HEK293T (cell line): ENCODE data around the gene CASTOR1.

ENCODE experiments used
- BHLHE40 ChIP-seq: fragments of 450-650 bp; IDR thresholded peaks from 2 replicates; pipeline ENCODE4 v1.6.1; 2016; ENCODE audit warnings: mild to moderate bottlenecking, moderate library complexity, borderline replicate concordance
- CTBP1 ChIP-seq: fragments of 450-650 bp; IDR thresholded peaks from 2 replicates; pipeline ENCODE4 v1.6.1; 2016; ENCODE audit warnings: borderline replicate concordance
- ELF4 ChIP-seq: fragments of 450-650 bp; IDR thresholded peaks from 2 replicates; pipeline ENCODE4 v1.6.1; 2017; ENCODE audit warnings: antibody characterized with exemption
- FOXA1 ChIP-seq: fragments of 450-650 bp; IDR thresholded peaks from 2 replicates; pipeline ENCODE4 v1.6.1; 2016; ENCODE audit warnings: mild to moderate bottlenecking
- FOXK2 ChIP-seq: fragments of 450-650 bp; IDR thresholded peaks from 2 replicates; pipeline ENCODE4 v1.6.1; 2016; ENCODE audit warnings: mild to moderate bottlenecking
- FOXM1 ChIP-seq: fragments of 450-650 bp; IDR thresholded peaks from 2 replicates; pipeline ENCODE4 v1.6.1; 2017; ENCODE audit warnings: mild to moderate bottlenecking, borderline replicate concordance
- LEF1 ChIP-seq: fragments of 450-650 bp; IDR thresholded peaks from 2 replicates; pipeline ENCODE4 v1.6.1; 2017; ENCODE audit warnings: mild to moderate bottlenecking, borderline replicate concordance
- NFRKB ChIP-seq: fragments of 450-650 bp; IDR thresholded peaks from 2 replicates; pipeline ENCODE4 v1.6.1; 2016; ENCODE audit warnings: mild to moderate bottlenecking, moderate library complexity
- PKNOX1 ChIP-seq: fragments of 450-650 bp; IDR thresholded peaks from 2 replicates; pipeline ENCODE4 v1.6.1; 2016
- SP1 ChIP-seq: fragments of 450-650 bp; IDR thresholded peaks from 2 replicates; pipeline ENCODE4 v1.6.1; 2017
- SUZ12 ChIP-seq: fragments of 450-650 bp; IDR thresholded peaks from 2 replicates; pipeline ENCODE4 v1.6.1; 2016; ENCODE audit warnings: mild to moderate bottlenecking
- TARDBP ChIP-seq: fragments of 450-650 bp; IDR thresholded peaks from 2 replicates; pipeline ENCODE4 v1.6.1; 2016
- ZNF384 ChIP-seq: fragments of 450-650 bp; IDR thresholded peaks from 2 replicates; pipeline ENCODE4 v1.6.1; 2016

DNA sequence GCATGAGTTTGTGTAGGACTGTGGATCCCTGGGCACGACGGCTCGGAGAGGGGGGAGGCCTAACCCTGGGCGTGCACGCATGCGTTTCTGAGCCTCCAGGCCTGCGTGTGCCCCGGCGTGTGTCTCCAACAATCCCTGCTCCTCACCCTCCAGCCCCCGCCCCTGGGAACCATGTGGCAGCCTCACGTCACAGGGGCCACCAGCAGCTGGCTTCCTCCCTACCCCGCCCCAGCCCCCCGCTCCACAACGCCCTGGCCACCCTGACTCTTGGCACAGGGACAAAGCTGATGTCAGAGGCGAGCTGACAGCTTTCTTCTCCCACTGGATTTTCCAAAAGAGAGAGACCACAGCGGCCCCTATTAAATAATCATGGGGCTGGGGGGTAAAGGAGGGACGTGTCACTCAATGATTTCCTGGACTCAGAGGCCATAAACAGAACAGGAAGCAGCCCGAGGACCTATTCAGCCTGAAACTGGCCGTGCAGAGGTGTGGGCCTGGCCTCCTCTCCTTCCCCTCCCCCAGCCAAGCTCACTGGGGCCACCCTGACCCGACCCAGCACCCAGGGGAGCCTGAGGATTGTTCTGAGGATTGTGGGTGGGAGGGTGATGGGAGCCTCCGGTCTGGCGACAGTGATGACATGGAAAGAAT lies 36.0 kb downstream of the CASTOR1 start:
- TF ChIP-seq SUZ12 (no peak), SP1 (no peak), CTBP1 (no peak), TARDBP (no peak), ZNF384 (no peak), NFRKB (no peak), ELF4 (no peak), BHLHE40 (no peak), FOXM1 (no peak), FOXK2 (no peak), FOXA1 (no peak), LEF1 (no peak), PKNOX1 (no peak)
